ENCODE data around the gene TSHZ3. TPM values are rescaled to one million over a fixed set of nuclear protein-coding genes. Genes with fewer than 3 reads are reported as not detected.

Gene TSHZ3
- polyA plus RNA-seq, 1 experiment = 10.9 TPM

GRCh38 chr19:31254180-31254551 lies 95.1 kb downstream of the TSHZ3 start:
- DNase-seq (ENCODE audit: low read depth, low spot score) = peak; percentile 8
- CTCF ChIA-PET = interaction anchor here (0.9 kb wide), 1 partner anchor 10 kb away, joined by 3 read pairs; no protein-coding TSS in a partner anchor
- peak overlapping the region; percentile 31 for H3K27ac ChIP-seq (ENCODE audit: low read depth, low read length)

GRCh38 chr19:31253526-31254179 lies 95.6 kb downstream of the TSHZ3 start:
- Histone ChIP-seq H3K4me3 (ENCODE audit: low read depth, low read length) (no peak overlapping the region), H3K9me3 (ENCODE audit: control insufficient read depth, insufficient read depth, low read length) (peaks cover 3% of the 10 kb centered on the region; the same call in 1 of the 2 replicates), H3K27ac (ENCODE audit: low read depth, low read length) (no peak overlapping the region), H3K27me3 (ENCODE audit: control insufficient read depth, insufficient read depth, low read length) (peaks cover 3% of the 10 kb centered on the region)
- ChIA-PET CTCF (interaction anchor here (0.9 kb wide), 1 partner anchor 10 kb away, joined by 3 read pairs; no protein-coding TSS in a partner anchor), POLR2A (no interaction called here)
- TF ChIP-seq CTCF (IDR thresholded peaks at IDR 0.05; ENCODE audit: low read depth, low read length) = no peak
- no peak for DNase-seq (ENCODE audit: low read depth, low spot score)

More at GRCh38 chr19:31254180-31254551, 95.1 kb downstream of the TSHZ3 start:
- Histone ChIP-seq H3K27me3 (ENCODE audit: control insufficient read depth, insufficient read depth, low read length) (peaks cover 3% of the 10 kb centered on the region), H3K9me3 (ENCODE audit: control insufficient read depth, insufficient read depth, low read length) (peaks cover 5% of the 10 kb centered on the region; the same call in 1 of the 2 replicates), H3K4me3 (ENCODE audit: low read depth, low read length) (no peak overlapping the region)
- TF ChIP-seq CTCF (IDR thresholded peaks at IDR 0.05; ENCODE audit: low read depth, low read length) = no peak
- POLR2A ChIA-PET = no interaction called here

GRCh38 chr19:31252441-31252840 lies 96.8 kb downstream of the TSHZ3 start:
- ChIA-PET CTCF (no interaction called here), POLR2A (no interaction called here)
- no peak overlapping the region for H3K4me3 ChIP-seq (ENCODE audit: low read depth, low read length)
- H3K27ac ChIP-seq (ENCODE audit: low read depth, low read length) = no peak overlapping the region
- no peak for DNase-seq (ENCODE audit: low read depth, low spot score)
- peaks cover 3% of the 10 kb centered on the region; the same call in 1 of the 2 replicates for H3K9me3 ChIP-seq (ENCODE audit: control insufficient read depth, insufficient read depth, low read length)
- TF ChIP-seq CTCF (IDR thresholded peaks at IDR 0.05; ENCODE audit: low read depth, low read length) = no peak
- H3K27me3 ChIP-seq (ENCODE audit: control insufficient read depth, insufficient read depth, low read length) = no peaks in the 10 kb centered on the region

DNA sequence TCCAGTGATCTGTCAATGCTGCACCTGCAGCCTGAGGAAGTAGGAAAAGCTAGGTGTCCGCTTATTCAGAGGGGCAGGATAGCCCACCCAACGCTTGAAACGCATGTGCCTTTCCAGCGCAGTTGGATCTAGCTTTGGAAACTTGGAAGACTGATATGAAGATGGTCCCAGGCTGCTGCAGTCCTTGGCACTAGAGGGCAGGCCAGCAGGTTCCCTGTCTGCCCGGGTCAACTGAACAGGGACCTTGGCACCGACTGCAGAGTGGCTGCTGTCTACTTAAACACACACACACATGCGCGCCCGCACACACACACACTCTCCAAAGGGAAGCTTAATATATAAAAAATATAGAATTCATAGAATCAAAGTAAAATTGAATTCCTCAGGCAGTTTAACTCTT lies 100.0 kb downstream of the TSHZ3 start:
- no peaks in the 10 kb centered on the region for H3K27me3 ChIP-seq (ENCODE audit: control insufficient read depth, insufficient read depth, low read length)
- H3K9me3 ChIP-seq (ENCODE audit: control insufficient read depth, insufficient read depth, low read length) = peaks cover 3% of the 10 kb centered on the region; the same call in 1 of the 2 replicates
- no peak overlapping the region for H3K27ac ChIP-seq (ENCODE audit: low read depth, low read length)
- DNase-seq (ENCODE audit: low read depth, low spot score) = no peak
- TF ChIP-seq CTCF (IDR thresholded peaks at IDR 0.05; ENCODE audit: low read depth, low read length) = no peak
- ChIA-PET POLR2A (no interaction called here), CTCF (interaction anchor here (0.8 kb wide), 1 partner anchor 194 kb away, joined by 3 read pairs; no protein-coding TSS in a partner anchor)
- H3K4me3 ChIP-seq (ENCODE audit: low read depth, low read length) = no peak overlapping the region

- ChIA-PET CTCF (no interaction called here), POLR2A (no interaction called here)
- DNase-seq (ENCODE audit: low read depth, low spot score) = no peak
- H3K9me3 ChIP-seq (ENCODE audit: control insufficient read depth, insufficient read depth, low read length) = peaks cover 2% of the 10 kb centered on the region; the same call in 1 of the 2 replicates
- no peaks in the 10 kb centered on the region for H3K27me3 ChIP-seq (ENCODE audit: control insufficient read depth, insufficient read depth, low read length)
- H3K4me3 ChIP-seq (ENCODE audit: low read depth, low read length) = no peak overlapping the region
- TF ChIP-seq CTCF (IDR thresholded peaks at IDR 0.05; ENCODE audit: low read depth, low read length) = no peak
- no peak overlapping the region for H3K27ac ChIP-seq (ENCODE audit: low read depth, low read length)
These were observed 113.4 kb downstream of the TSHZ3 start for GRCh38 chr19:31235806-31236205.

Data from AG04450 (cell line).